Stimulated activated CD4-positive, alpha-beta T cell treated with anti-CD3 and anti-CD28 coated beads, Interleukin-12 subunit alpha, Interleukin-12 subunit beta, amount 100 ng/mL, for 48 hours (primary cell): Measurements from ENCODE around the gene HSPBAP1.
"Not testable (repeated sequence)": the region's sequence is repeated elsewhere in the genome, so short reads cannot be mapped to it uniquely, and the experiment has no call there.

ENCODE experiments used
- DNase-seq, 3 donors: peaks; one replicate each; pipeline ENCODE4 v3.0.0-alpha.2; 2020; ENCODE audit warnings: low read depth in 2 of 3, low spot score in 1 of 3

Gene HSPBAP1

GRCh38 chr3:122742234-122742633, 51.4 kb downstream of the HSPBAP1 start:
- no peak for DNase-seq

GRCh38 chr3:122739172-122739571, 54.5 kb downstream of the HSPBAP1 start:
- DNase-seq: no peak

GRCh38 chr3:122732682-122733525, 60.7 kb downstream of the HSPBAP1 start:
- not testable (repeated sequence) for DNase-seq

GRCh38 chr3:122730240-122730639, 63.4 kb downstream of the HSPBAP1 start:
- DNase-seq: no peak

GRCh38 chr3:122728756-122729514, 64.7 kb downstream of the HSPBAP1 start:
- no peak for DNase-seq

- DNase-seq: no peak
Measured at GRCh38 chr3:122728186-122728585, 65.4 kb downstream of the HSPBAP1 start.

GRCh38 chr3:122727766-122728165, 65.9 kb downstream of the HSPBAP1 start:
- DNase-seq: no peak

- DNase-seq: no peak
Measured at GRCh38 chr3:122727294-122727693, 66.3 kb downstream of the HSPBAP1 start.

- no peak for DNase-seq
Measured at GRCh38 chr3:122725106-122725505, 68.5 kb downstream of the HSPBAP1 start.

- DNase-seq: no peak
Measured at GRCh38 chr3:122719273-122719921, 74.2 kb downstream of the HSPBAP1 start.

- no peak for DNase-seq
Measured at GRCh38 chr3:122716667-122717066, 77.0 kb downstream of the HSPBAP1 start.

GRCh38 chr3:122714273-122714672, 79.4 kb downstream of the HSPBAP1 start:
- no peak for DNase-seq

- not testable (repeated sequence) for DNase-seq
Measured at GRCh38 chr3:122710616-122711251, 82.9 kb downstream of the HSPBAP1 start.

- DNase-seq: no peak
Measured at GRCh38 chr3:122705379-122705778, 88.3 kb downstream of the HSPBAP1 start.

- DNase-seq: no peak
Measured at GRCh38 chr3:122700193-122700592, 93.4 kb downstream of the HSPBAP1 start.

GRCh38 chr3:122697952-122698620, 95.5 kb downstream of the HSPBAP1 start:
- no peak for DNase-seq

GRCh38 chr3:122695927-122696561, 97.6 kb downstream of the HSPBAP1 start:
- no peak for DNase-seq

- DNase-seq: no peak
Measured at GRCh38 chr3:122694966-122695365, 98.7 kb downstream of the HSPBAP1 start.

- DNase-seq: no peak
Measured at GRCh38 chr3:122692674-122693073, 101.0 kb downstream of the HSPBAP1 start.

- DNase-seq: no peak
Measured at GRCh38 chr3:122691195-122691594, 102.4 kb downstream of the HSPBAP1 start.
